Left lung (tissue), 10 donors: ENCODE measurements around the gene AGBL1. TPM values are rescaled to one million over a fixed set of nuclear protein-coding genes. Genes with fewer than 3 reads are reported as not detected.

Experiments
- ATAC-seq: fragments of 200-7000 bp; cut with Tn5 transposase; one replicate; pipeline ENCODE4 v1.9.1; 2020; ENCODE audit warnings: moderate library complexity
- DNase-seq, 4 donors: peaks; one replicate each; pipeline ENCODE4 v3.0.0-alpha.2; 2013 to 2020
- H3K27ac ChIP-seq, 2 donors: fragments of 200-600 bp; sonication (generic) in 1 of 2; one replicate each; pipeline versions ENCODE4 v1.5.0 to v1.8.0; 2020 to 2021
- H3K27me3 ChIP-seq, 2 donors: fragments of 200-600 bp; sonication (generic) in 1 of 2; one replicate each; pipeline versions ENCODE4 v1.5.0 to v1.8.0; 2020 to 2021
- H3K36me3 ChIP-seq, 2 donors: fragments of 200-600 bp; sonication (generic) in 1 of 2; one replicate each; pipeline versions ENCODE4 v1.5.0 to v1.8.0; 2020 to 2021
- H3K4me1 ChIP-seq, 2 donors: fragments of 200-600 bp; one replicate each; pipeline ENCODE4 v1.8.0; 2021
- H3K4me3 ChIP-seq, 2 donors: fragments of 200-600 bp; sonication (generic) in 1 of 2; one replicate each; pipeline versions ENCODE4 v1.5.0 to v1.8.0; 2020 to 2021; ENCODE audit warnings: mild to moderate bottlenecking in 1 of 2
- H3K9me3 ChIP-seq, 2 donors: fragments of 200-600 bp; sonication (generic) in 1 of 2; one replicate each; pipeline versions ENCODE4 v1.5.0 to v1.8.0; 2020 to 2021
- CTCF ChIP-seq, 2 donors: fragments of 200-600 bp; sonication (generic) in 1 of 2; IDR thresholded peaks; one replicate each; pipeline versions ENCODE4 v1.5.0 to v1.8.0; 2021; ENCODE audit warnings: antibody characterized with exemption in 2 of 2
- intact Hi-C, 2 donors: fragments of 100-400 bp; cut with DNase I; formaldehyde crosslinking; loops; one replicate each; pipeline versions ENCODE4 v1.11.2 to v1.14.2; 2022
- polyA plus RNA-seq, 6 donors: library from polyadenylated mRNA; unstranded; fragments of 120-200 nt; gene quantifications; one replicate each; pipeline ENCODE4 v1.2.1, GENCODE V29; 2013; ENCODE audit not compliant: insufficient read length in 6 of 6
- total RNA-seq, 2 donors: library from RNA; stranded (reverse); fragmentation: NEBNext Ultra II Directional; extraction: Animal tissue kit (Norgen Biotek cat#: 25700); gene quantifications; one replicate each; pipeline ENCODE4 v1.2.1, GENCODE V29; 2021
- donor health status: DM: no; HTN: yes; CAD: no.
- donor health status: DM: no; HTN: no; CAD: no.

AGBL1 gene
- total and polyA plus RNA-seq, 8 donors: 0.01 to 3.3 (median 0.11) TPM; not detected in 1

GRCh38 chr15:86852741-86853140 is 773.1 kb downstream of the AGBL1 start:
- no peaks in the 10 kb centered on the region for H3K27me3 ChIP-seq
- no peaks in the 10 kb centered on the region for H3K4me1 ChIP-seq
- intact Hi-C loops: no loop called here
- no peak for TF ChIP-seq CTCF (IDR thresholded peaks at IDR 0.05)
- no peak for DNase-seq
- ATAC-seq: no peak
- H3K27ac ChIP-seq: no peak overlapping the region
- H3K36me3 ChIP-seq: no peaks in the 10 kb centered on the region
- H3K4me3 ChIP-seq: no peak overlapping the region
- H3K9me3 ChIP-seq: no peaks in the 10 kb centered on the region

GRCh38 chr15:86854176-86854575 is 774.5 kb downstream of the AGBL1 start:
- no peak for ATAC-seq
- Histone ChIP-seq H3K27me3 (no peaks in the 10 kb centered on the region), H3K27ac (no peak overlapping the region), H3K4me1 (no peaks in the 10 kb centered on the region), H3K9me3 (no peaks in the 10 kb centered on the region), H3K4me3 (no peak overlapping the region), H3K36me3 (no peaks in the 10 kb centered on the region)
- no peak for DNase-seq
- no peak for TF ChIP-seq CTCF (IDR thresholded peaks at IDR 0.05)
- intact Hi-C loops: no loop called here

- intact Hi-C loops: no loop called here
- H3K27ac ChIP-seq: no peak overlapping the region
- no peak for TF ChIP-seq CTCF (IDR thresholded peaks at IDR 0.05)
These were observed 775.9 kb downstream of the AGBL1 start for GRCh38 chr15:86855307-86856291.

GRCh38 chr15:86857701-86858100 is 778.0 kb downstream of the AGBL1 start:
- no peak for ATAC-seq
- no peak overlapping the region for H3K27ac ChIP-seq
- no peaks in the 10 kb centered on the region for H3K27me3 ChIP-seq
- H3K36me3 ChIP-seq: no peaks in the 10 kb centered on the region
- no peak overlapping the region for H3K4me3 ChIP-seq
- DNase-seq: no peak
- peaks cover 0 to 2% of the 10 kb centered on the region in 2 donors for H3K9me3 ChIP-seq
- no peak for TF ChIP-seq CTCF (IDR thresholded peaks at IDR 0.05)
- no peaks in the 10 kb centered on the region for H3K4me1 ChIP-seq
- intact Hi-C loops: no loop called here

More at GRCh38 chr15:86855307-86856291, 775.9 kb downstream of the AGBL1 start:
- no peaks in the 10 kb centered on the region for H3K36me3 ChIP-seq
- H3K27me3 ChIP-seq: no peaks in the 10 kb centered on the region
- no peaks in the 10 kb centered on the region for H3K4me1 ChIP-seq
- no peak overlapping the region for H3K4me3 ChIP-seq
- H3K9me3 ChIP-seq: no peaks in the 10 kb centered on the region
- DNase-seq: no peak
- no peak for ATAC-seq

GRCh38 chr15:86863226-86863915 is 783.7 kb downstream of the AGBL1 start:
- Histone ChIP-seq H3K4me3 (no peak overlapping the region), H3K27me3 (no peaks in the 10 kb centered on the region), H3K9me3 (peaks cover 0 to 2% of the 10 kb centered on the region in 2 donors), H3K36me3 (no peaks in the 10 kb centered on the region), H3K27ac (no peak overlapping the region), H3K4me1 (no peaks in the 10 kb centered on the region)
- DNase-seq: no peak
- intact Hi-C loops: no loop called here
- ATAC-seq: no peak
- no peak for TF ChIP-seq CTCF (IDR thresholded peaks at IDR 0.05)
